KMS-11 (cell line): ENCODE measurements around the gene VSTM2B.

Experiments
- H2AFZ ChIP-seq: fragments of 200-600 bp; sonication (generic); 2 replicates; pipeline ENCODE4 v1.6.1; 2016; ENCODE audit warnings: antibody characterized with exemption, mixed run types, low read depth
- H3K27ac ChIP-seq: fragments of 200-600 bp; sonication (generic); 2 replicates; pipeline ENCODE4 v1.6.1; 2016; ENCODE audit warnings: mild to moderate bottlenecking, mixed run types
- H3K27me3 ChIP-seq: fragments of 200-600 bp; sonication (generic); 2 replicates; pipeline ENCODE4 v1.6.1; 2017; ENCODE audit warnings: mild to moderate bottlenecking, low read depth, mixed run types, moderate library complexity; ENCODE audit not compliant: insufficient read depth
- H3K36me3 ChIP-seq: fragments of 200-600 bp; sonication (generic); 2 replicates; pipeline ENCODE4 v1.6.1; 2017; ENCODE audit warnings: mild to moderate bottlenecking, mixed run types; ENCODE audit not compliant: insufficient read depth
- H3K4me1 ChIP-seq: fragments of 200-600 bp; sonication (generic); 2 replicates; pipeline ENCODE4 v1.6.1; 2016; ENCODE audit warnings: mild to moderate bottlenecking, low read depth, mixed run types; ENCODE audit not compliant: poor library complexity, severe bottlenecking
- H3K4me2 ChIP-seq: fragments of 200-600 bp; sonication (generic); 2 replicates; pipeline ENCODE4 v1.7.0; 2016; ENCODE audit warnings: mild to moderate bottlenecking, mixed run types
- H3K4me3 ChIP-seq: fragments of 200-600 bp; sonication (generic); IDR thresholded peaks from 2 replicates; pipeline ENCODE4 v1.6.1; 2017; ENCODE audit warnings: low read depth, low read length, mixed read lengths; ENCODE audit not compliant: insufficient read depth
- H3K79me2 ChIP-seq: fragments of 200-600 bp; sonication (generic); 2 replicates; pipeline ENCODE4 v1.6.1; 2016; ENCODE audit warnings: low read depth, mixed run types; ENCODE audit not compliant: insufficient read depth
- H3K9ac ChIP-seq: fragments of 200-600 bp; sonication (generic); 2 replicates; pipeline ENCODE4 v1.6.1; 2016; ENCODE audit warnings: mild to moderate bottlenecking, mixed run types
- H4K20me1 ChIP-seq: fragments of 200-600 bp; sonication (generic); 2 replicates; pipeline ENCODE4 v1.6.1; 2016; ENCODE audit warnings: mild to moderate bottlenecking, mixed run types; ENCODE audit not compliant: insufficient read depth
- TF ChIP-seq, protein P1 (sequence below): fragments of 200-600 bp; sonication (generic); conservative IDR thresholded peaks from 2 replicates; pipeline ENCODE4 v1.6.1; 2017; ENCODE audit warnings: low read depth, mild to moderate bottlenecking, antibody characterized with exemption, low read length, moderate library complexity, mixed read lengths

VSTM2B gene

GRCh38 chr19:29566496-29567054 is 40.8 kb downstream of the VSTM2B start:
- no peaks in the 10 kb centered on the region for H3K4me1 ChIP-seq
- H3K27ac ChIP-seq = no peak overlapping the region
- H3K36me3 ChIP-seq = no peaks in the 10 kb centered on the region
- no peak overlapping the region for H2AFZ ChIP-seq
- peaks cover 5% of the 10 kb centered on the region; the same call in 1 of the 2 replicates for H3K27me3 ChIP-seq
- TF ChIP-seq, protein P1, sequence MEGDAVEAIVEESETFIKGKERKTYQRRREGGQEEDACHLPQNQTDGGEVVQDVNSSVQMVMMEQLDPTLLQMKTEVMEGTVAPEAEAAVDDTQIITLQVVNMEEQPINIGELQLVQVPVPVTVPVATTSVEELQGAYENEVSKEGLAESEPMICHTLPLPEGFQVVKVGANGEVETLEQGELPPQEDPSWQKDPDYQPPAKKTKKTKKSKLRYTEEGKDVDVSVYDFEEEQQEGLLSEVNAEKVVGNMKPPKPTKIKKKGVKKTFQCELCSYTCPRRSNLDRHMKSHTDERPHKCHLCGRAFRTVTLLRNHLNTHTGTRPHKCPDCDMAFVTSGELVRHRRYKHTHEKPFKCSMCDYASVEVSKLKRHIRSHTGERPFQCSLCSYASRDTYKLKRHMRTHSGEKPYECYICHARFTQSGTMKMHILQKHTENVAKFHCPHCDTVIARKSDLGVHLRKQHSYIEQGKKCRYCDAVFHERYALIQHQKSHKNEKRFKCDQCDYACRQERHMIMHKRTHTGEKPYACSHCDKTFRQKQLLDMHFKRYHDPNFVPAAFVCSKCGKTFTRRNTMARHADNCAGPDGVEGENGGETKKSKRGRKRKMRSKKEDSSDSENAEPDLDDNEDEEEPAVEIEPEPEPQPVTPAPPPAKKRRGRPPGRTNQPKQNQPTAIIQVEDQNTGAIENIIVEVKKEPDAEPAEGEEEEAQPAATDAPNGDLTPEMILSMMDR = no peak
- no peak overlapping the region for H3K9ac ChIP-seq
- no peaks in the 10 kb centered on the region for H4K20me1 ChIP-seq
- no peaks in the 10 kb centered on the region for H3K79me2 ChIP-seq
- no peak overlapping the region for H3K4me2 ChIP-seq
- no peak overlapping the region for H3K4me3 ChIP-seq

- Histone ChIP-seq H2AFZ (no peak overlapping the region), H3K79me2 (no peaks in the 10 kb centered on the region), H3K36me3 (no peaks in the 10 kb centered on the region), H3K4me2 (no peak overlapping the region), H3K27me3 (peaks cover 5% of the 10 kb centered on the region; the same call in 1 of the 2 replicates), H3K4me3 (no peak overlapping the region), H3K9ac (no peak overlapping the region), H3K4me1 (no peaks in the 10 kb centered on the region), H3K27ac (no peak overlapping the region), H4K20me1 (no peaks in the 10 kb centered on the region)
- TF ChIP-seq, protein P1 = no peak
Observed at GRCh38 chr19:29567366-29567915, 41.6 kb downstream of the VSTM2B start.

DNA sequence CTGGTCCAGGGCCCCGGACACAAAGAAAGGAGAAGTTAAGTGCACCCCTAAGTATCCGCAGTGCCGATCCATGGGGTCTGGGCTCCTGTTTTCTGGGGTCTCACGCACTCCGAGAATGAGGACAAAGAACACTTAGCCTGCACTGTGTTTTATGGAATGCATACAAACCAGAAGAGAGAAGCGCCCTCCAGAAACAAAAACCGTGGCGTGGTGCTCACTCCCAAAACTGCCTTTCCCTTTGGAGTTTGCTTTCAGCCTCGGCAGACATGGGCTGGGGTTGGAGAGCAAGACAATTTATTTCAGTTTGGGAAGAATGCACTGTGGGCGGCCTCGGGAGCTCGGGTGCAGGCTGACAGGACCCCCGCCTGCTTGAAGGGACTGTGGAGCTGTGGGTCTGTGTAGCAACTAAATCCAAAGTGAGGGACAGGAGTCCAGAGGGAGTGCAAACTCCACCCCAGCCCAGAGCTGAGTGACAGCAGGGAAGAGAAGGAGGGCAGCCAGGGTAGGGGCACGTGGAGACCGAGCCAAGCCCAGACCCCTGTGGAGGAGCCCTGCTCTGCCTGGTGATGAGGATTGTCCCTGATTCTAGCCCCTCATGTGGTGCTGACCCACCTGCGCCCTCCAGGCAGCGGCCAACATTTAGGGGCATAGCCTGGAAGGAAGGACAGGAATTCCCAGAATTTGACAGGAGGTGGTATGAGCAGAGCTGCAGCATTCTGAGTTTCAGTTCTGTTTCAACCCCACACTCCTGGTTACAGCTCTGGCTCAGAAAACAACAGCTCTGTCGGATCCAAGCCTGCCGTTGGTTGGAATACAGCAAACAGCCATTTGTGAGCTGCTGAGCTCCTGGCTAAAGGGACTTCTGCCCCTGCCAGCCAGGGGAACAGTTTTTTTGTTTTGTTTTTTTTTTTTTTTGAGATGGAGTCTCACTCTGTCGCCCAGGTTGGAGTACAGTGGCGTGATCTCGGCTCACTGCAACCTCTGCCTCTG is 42.5 kb downstream of the VSTM2B start:
- Histone ChIP-seq H3K27ac (no peak overlapping the region), H3K4me1 (no peaks in the 10 kb centered on the region), H3K36me3 (no peaks in the 10 kb centered on the region), H3K79me2 (no peaks in the 10 kb centered on the region), H2AFZ (no peak overlapping the region), H3K27me3 (peaks cover 5% of the 10 kb centered on the region; the same call in 1 of the 2 replicates), H4K20me1 (no peaks in the 10 kb centered on the region), H3K4me3 (no peak overlapping the region), H3K9ac (no peak overlapping the region), H3K4me2 (no peak overlapping the region)
- TF ChIP-seq, protein P1 = no peak

DNA sequence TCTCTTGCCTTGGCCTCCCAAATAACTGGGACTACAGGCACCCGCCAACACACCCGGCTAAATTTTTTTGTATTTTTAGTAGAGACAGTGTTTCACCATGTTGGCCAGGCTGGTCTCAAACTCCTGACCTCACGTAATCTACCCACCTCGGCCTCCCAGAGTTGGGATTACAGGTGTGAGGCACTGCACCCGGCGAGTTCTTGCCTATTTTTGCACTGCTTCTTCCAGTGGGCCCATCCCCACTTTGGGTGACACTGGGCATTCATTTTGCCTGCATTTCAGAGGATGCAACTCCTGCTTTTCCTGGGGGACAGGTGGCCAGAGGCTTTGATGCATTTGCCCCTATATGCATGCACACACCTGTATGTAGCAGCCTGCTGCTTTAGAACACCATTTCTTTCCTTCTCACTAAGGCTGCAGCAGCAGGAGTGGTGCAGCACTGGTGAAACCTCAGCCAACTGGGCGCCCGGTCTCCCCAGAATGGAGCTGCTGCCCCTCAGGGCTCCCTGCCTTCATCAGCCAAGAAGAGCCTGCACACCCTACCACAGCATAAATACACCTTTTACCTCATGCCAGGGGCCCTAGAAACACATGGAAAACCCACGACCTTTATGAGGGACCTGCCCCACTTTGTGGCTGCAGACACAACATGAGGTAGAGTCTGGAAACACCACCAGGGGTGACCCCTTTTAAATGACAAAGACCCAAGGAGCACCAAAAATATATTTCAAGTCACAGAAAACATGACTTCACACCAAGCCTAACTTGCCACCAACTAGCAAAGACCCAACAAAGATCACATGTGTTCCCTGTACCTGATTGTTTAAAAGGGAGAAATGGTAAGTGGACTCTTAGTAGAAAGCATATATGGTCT is 43.5 kb downstream of the VSTM2B start:
- Histone ChIP-seq H3K27ac (no peak overlapping the region), H3K4me1 (no peaks in the 10 kb centered on the region), H3K4me2 (no peak overlapping the region), H2AFZ (no peak overlapping the region), H3K4me3 (no peak overlapping the region), H3K79me2 (no peaks in the 10 kb centered on the region), H3K9ac (no peak overlapping the region), H4K20me1 (no peaks in the 10 kb centered on the region), H3K36me3 (no peaks in the 10 kb centered on the region), H3K27me3 (peaks cover 5% of the 10 kb centered on the region; the same call in 1 of the 2 replicates)
- TF ChIP-seq, protein P1 = no peak
